ENCODE data around the gene EVI2B.
"Not testable (repeated sequence)": the region's sequence is repeated elsewhere in the genome, so short reads cannot be mapped to it uniquely, and the experiment has no call there.

GRCh38 chr17:31287932-31288331 lies 25.9 kb downstream of the EVI2B start:
- not testable (repeated sequence) for TF ChIP-seq CTCF (IDR thresholded peaks at IDR 0.05); AR (CRISPR knock-in tag; IDR thresholded peaks at IDR 0.05); E2F4 (CRISPR knock-in tag; IDR thresholded peaks at IDR 0.05; ENCODE audit: borderline replicate concordance, low read depth); MAX (CRISPR knock-in tag; IDR thresholded peaks at IDR 0.05); USF2 (CRISPR knock-in tag; IDR thresholded peaks at IDR 0.05); JUN (CRISPR knock-in tag; IDR thresholded peaks at IDR 0.05); USF1 (CRISPR knock-in tag; IDR thresholded peaks at IDR 0.05)

Data from WTC11 (cell line).